Hematopoietic multipotent progenitor cell treated with erythropoietin and hydrocortisone succinate and interleukin-3 and kit ligand, for 17 days (in vitro differentiated cells): ENCODE results near the gene SPATA9.
"Not testable (repeated sequence)": the region's sequence is repeated elsewhere in the genome, so short reads cannot be mapped to it uniquely, and the experiment has no call there.

Experiments
- DNase-seq: peaks from one replicate; pipeline ENCODE4 v3.0.0-alpha.2; 2015; ENCODE audit warnings: low spot score

The SPATA9 gene

GRCh38 chr5:95646226-95646568, 36.6 kb downstream of the SPATA9 start:
- DNase-seq, result not testable (repeated sequence)

DNA sequence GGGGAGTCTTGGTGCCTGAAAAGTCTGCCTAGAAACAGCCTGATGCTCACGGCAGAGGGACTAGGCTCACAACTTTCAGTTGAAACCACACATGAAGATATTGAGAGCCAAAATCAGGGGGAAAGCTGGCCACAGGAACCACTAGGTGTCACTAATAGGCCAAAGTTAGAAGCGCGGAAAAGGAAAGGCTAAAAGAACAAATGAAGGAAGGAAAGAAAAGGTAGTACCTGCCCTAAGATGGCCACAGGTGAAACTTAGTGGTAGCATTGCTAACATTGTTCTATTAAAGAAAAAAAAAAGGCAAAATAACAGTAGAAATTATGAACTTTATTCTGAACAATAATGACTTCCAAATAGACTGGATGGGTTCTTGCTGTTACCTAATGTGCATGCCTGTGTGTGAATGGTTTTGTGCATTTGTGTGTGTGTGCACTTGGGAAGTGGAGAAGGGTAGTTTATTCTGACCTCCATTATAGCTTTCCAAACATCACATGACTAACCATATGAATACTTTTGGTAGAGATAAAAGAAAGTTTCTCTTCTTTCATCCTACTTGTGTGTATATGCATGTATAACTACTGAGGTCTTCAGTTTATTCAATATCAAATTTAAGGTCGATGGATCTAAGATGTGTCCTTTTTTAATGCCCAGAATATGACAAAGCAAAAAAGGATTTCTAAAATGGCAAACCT, 38.3 kb downstream of the SPATA9 start:
- DNase-seq, result peak; percentile 83

DNA sequence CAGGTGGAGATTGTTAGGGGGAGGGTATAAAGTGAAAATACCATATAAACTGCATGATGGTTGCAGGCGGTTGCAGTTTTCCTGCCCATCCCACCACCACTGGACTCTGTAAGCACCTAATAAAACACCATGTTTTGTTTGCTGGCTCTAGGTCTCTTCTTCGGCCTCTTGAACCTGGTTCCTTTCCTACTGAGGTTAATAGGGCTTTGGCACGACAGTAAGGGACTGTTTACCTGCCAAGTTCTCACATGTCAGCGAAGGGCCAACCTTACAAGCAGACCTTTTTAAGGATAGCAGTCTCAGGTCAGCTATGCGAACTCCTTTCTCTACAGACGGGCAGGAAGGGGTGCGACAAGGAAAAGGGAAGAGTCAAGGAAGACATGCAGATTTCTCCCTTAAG, 39.6 kb downstream of the SPATA9 start:
- DNase-seq, result no peak

GRCh38 chr5:95641741-95642220, 41.0 kb downstream of the SPATA9 start:
- no peak for DNase-seq

- DNase-seq, result no peak
Measured at GRCh38 chr5:95638632-95639031, 44.2 kb downstream of the SPATA9 start.

DNA sequence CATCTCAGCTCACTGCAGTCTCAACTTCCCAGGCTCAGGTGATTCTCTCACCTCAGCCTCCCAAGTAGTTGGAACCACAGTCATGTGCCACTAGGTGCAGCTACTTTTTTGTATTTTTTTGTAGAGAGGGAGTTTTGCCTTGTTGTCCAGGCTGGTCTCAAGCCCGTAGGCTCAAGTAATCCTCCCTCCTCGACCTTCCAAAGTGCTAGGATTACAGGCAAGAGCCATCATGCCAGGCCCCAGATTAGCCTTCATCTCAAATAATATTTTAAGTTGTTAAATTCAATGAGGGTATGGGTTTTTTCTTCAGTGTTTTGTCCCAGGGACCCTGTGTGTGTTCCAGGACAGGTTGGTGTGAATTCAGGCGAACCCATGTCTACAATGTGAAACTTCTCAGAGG, 48.7 kb downstream of the SPATA9 start:
- no peak for DNase-seq

DNA sequence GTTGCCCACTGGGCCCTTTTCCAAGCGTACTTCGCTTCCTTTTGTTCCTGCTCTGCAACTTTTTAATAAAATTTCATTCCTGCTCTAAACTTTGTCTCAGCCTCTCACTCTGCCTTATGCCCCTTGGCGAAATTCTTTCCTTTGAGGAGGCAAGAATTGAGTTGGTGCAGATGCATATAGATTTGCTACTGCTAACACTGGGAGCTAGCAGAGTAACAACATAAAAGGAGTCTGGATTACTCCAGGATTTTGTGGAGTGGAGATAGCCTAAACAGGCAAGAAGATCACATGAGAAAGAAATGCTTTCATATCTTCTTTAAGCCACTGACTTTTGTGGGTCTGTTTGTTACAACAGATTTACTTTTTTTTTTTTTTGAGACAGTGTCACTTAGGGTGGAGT, 49.1 kb downstream of the SPATA9 start:
- no peak for DNase-seq

GRCh38 chr5:95632942-95633341, 49.8 kb downstream of the SPATA9 start:
- DNase-seq, result not testable (repeated sequence)

DNA sequence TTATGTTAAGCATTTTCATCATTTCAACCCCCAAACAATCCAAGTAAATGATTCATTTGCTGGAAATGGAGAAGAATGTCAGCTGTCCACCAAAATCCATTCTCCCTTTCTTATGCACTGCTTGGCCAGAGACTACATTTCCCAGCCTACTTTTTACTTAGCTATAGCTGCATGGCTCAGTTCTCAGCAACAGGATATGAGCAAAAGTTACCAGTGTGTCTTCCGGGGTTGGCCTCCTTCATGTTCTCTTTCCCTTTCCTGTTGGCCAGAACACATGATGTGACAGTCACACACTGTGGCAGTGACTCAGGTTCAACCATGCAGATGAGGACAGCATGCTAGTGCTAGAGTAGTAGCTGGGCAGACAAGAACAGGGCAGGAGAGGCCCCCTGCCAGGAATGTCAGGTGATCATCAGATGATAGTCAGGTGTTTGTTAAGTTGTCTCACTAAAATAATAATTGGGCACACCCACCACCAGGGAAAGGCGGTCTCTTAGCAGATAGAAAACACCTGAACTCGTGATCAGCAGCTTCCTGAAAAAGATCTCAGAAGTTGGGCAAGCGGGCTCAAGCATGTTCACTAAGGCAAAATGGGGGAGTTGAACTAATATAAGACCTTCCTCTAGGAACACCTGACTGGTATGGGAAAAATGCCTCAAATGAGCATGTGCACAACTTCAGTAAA, 50.7 kb downstream of the SPATA9 start:
- DNase-seq, result no peak

GRCh38 chr5:95631255-95631958, 51.4 kb downstream of the SPATA9 start:
- no peak for DNase-seq

DNA sequence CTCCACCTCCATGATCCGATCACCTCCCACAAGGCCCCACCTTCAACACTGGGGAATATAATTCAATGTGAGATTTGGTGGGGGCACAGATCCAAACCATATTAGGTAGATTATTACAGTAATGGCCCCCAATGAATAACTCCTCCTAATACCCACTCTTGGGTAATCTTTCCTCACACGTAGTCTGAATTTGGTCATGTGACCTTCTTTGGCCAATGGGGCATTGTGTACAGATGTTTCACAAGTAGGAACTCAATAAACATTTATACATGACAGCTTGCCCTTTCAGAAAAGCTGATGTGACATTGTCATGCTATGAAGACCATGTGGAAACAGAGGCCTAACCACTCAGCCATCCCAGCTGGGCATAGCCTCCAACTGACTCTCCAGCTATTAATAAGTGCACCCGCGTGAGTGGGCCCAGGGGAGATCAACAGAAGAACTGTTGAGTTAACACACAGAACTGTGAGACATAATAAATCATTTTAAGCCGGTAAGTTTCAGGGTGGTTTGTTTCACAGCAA, 52.3 kb downstream of the SPATA9 start:
- DNase-seq, result no peak

GRCh38 chr5:95628933-95629332, 53.9 kb downstream of the SPATA9 start:
- no peak for DNase-seq

DNA sequence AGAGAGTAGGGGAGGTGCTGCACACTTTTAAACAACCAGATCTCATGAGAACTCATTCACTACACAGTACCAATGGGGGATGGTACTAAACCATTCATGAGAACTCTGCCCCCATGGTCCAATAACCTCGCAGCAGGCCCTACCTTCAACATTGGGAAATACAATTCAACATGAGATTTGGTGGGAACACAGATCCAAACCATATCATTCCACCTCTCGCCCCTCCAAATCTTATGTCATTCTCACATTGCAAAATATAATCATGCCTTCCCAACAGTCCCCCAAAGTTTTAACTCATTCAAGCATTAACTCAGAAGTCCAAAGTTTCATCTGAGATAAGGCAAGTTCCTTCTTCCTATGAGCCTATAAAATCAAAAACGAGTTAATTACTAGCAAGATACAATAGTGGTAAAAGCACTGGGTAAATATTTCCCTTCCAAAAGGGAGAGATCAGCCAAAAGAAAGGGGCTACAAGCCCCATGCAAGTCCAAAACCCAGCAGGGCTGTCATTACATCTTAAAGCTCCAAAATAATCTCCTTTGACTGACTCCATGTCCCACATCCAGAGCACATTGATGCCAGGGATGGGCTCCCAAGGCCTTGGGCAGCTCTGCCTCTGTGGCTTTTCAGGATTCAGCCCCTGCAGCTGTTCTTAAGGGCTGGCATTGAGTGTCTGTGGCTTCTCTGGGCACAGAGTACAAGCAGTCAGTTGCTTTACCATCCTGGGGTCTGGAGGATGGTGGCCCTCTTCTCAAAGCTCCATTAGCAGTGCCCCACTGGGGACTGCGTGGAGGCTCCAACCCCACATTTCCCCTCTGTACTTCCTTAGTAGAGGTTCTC, 54.6 kb downstream of the SPATA9 start:
- no peak for DNase-seq

DNA sequence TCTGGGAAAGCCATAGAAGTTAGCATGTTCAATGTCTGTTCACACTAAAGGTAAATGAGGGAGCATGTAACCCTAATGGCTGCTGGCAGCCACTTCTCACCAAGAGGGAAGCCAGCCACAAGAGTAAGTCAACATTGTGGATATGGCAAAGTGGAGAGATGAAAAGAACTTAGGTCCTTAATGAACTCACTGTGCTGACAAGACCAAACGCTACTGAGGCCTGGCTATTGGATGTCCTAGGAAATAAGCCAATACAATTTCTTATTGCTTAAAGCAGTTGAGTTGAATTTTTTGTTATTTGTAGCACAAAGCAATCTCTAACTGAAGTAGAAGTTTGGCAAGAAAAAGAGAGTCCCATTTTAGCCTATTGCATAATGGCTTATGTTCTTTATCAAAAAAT, 56.1 kb downstream of the SPATA9 start:
- no peak for DNase-seq

DNA sequence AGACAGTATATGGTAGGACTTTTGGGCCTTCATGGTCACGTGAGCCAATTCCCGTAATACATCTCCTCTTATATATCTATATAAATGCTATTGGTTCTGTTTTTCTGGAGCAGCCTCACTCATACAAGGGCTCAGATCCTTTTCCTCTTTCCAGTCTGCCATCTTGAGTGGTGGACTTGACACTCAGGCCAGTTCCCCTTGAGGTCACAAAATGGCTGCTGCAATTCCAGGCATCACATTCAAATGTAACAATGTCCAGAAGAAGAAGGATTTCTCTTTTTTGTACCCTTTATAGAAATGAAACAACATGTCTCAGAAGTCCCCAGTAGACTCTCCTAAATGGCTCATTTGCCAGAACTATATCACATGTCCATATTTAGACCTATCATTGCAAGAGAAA, 58.4 kb downstream of the SPATA9 start:
- no peak for DNase-seq

- DNase-seq, result no peak
Measured at GRCh38 chr5:95623706-95624105, 59.1 kb downstream of the SPATA9 start.

GRCh38 chr5:95621839-95622629, 60.8 kb downstream of the SPATA9 start:
- no peak for DNase-seq

- DNase-seq, result no peak
Measured at GRCh38 chr5:95620870-95621838, 61.6 kb downstream of the SPATA9 start.

GRCh38 chr5:95620030-95620869, 62.5 kb downstream of the SPATA9 start, which contains the start of gene GPR150:
Gene GPR150, plus strand, starts transcription at chr5:95620087. Its CDS starts 189 bp downstream, at chr5:95620276.
- DNase-seq, result peak; percentile 21
